Kidney tubule cell (primary cell): ENCODE data around the gene WDR26.
"Not testable (repeated sequence)": the region's sequence is repeated elsewhere in the genome, so short reads cannot be mapped to it uniquely, and the experiment has no call there.

Experiments used
- DNase-seq: peaks from one replicate; pipeline ENCODE4 v3.0.0-alpha.2; 2018; ENCODE audit warnings: low spot score

WDR26 gene

GRCh38 chr1:224433701-224434672, 610 bp downstream of the WDR26 start:
- peak; percentile 25 for DNase-seq

- peak; percentile 13 for DNase-seq
Observed at GRCh38 chr1:224433041-224433691, 1.4 kb downstream of the WDR26 start.

- DNase-seq = no peak
Observed at GRCh38 chr1:224432672-224433040, 1.9 kb downstream of the WDR26 start.

- DNase-seq = no peak
Observed at GRCh38 chr1:224432146-224432545, 2.5 kb downstream of the WDR26 start.

- DNase-seq = no peak
Observed at GRCh38 chr1:224431726-224432125, 2.9 kb downstream of the WDR26 start.

- DNase-seq = peak; percentile 75
Observed at GRCh38 chr1:224430511-224431113, 4.0 kb downstream of the WDR26 start.

GRCh38 chr1:224429616-224430326, 4.8 kb downstream of the WDR26 start:
- DNase-seq = no peak

- DNase-seq = not testable (repeated sequence)
Observed at GRCh38 chr1:224428713-224429112, 5.9 kb downstream of the WDR26 start.

GRCh38 chr1:224427346-224427745, 7.3 kb downstream of the WDR26 start:
- DNase-seq = no peak

GRCh38 chr1:224426869-224427268, 7.7 kb downstream of the WDR26 start:
- DNase-seq = not testable (repeated sequence)

- DNase-seq = no peak
Observed at GRCh38 chr1:224425279-224425884, 9.2 kb downstream of the WDR26 start.

GRCh38 chr1:224420106-224420505, 14.5 kb downstream of the WDR26 start:
- no peak for DNase-seq

- DNase-seq = peak; percentile 39
Observed at GRCh38 chr1:224411766-224412165, 22.8 kb downstream of the WDR26 start.

- DNase-seq = no peak
Observed at GRCh38 chr1:224408294-224408590, 26.4 kb downstream of the WDR26 start.

GRCh38 chr1:224407571-224408293, 26.9 kb downstream of the WDR26 start:
- peak; percentile 43 for DNase-seq

- DNase-seq = no peak
Observed at GRCh38 chr1:224406216-224406615, 28.4 kb downstream of the WDR26 start.

GRCh38 chr1:224405604-224405970, 29.0 kb downstream of the WDR26 start:
- no peak for DNase-seq

GRCh38 chr1:224404916-224405603, 29.5 kb downstream of the WDR26 start:
- DNase-seq = no peak

- DNase-seq = no peak
Observed at GRCh38 chr1:224402472-224403036, 32.0 kb downstream of the WDR26 start.

GRCh38 chr1:224399887-224400286, 34.7 kb downstream of the WDR26 start:
- DNase-seq = no peak
